PFSK-1 (cell line): Measurements from ENCODE around the gene ARL8B.

ENCODE experiments used
- FOXP2 ChIP-seq: optimal IDR thresholded peaks from 2 replicates; pipeline ENCODE3; 2011; ENCODE audit warnings: borderline replicate concordance, control low read depth, inconsistent platforms; ENCODE audit not compliant: insufficient read depth; ENCODE audit errors: extremely low read length, extremely low read depth
- POLR2AphosphoS5 ChIP-seq: IDR thresholded peaks from 2 replicates; pipeline ENCODE4 v1.6.1; 2012; ENCODE audit warnings: low read depth, mild to moderate bottlenecking, control low read depth, low read length, moderate library complexity
- REST ChIP-seq, 2 experiments: IDR thresholded peaks; 2 replicates each; pipeline versions ENCODE4 v1.6.1 to v1.8.0; 2011 to 2012; ENCODE audit warnings: low read depth in 2 of 2, low read length in 2 of 2, control low read depth in 1 of 2, inconsistent platforms in 1 of 2, mild to moderate bottlenecking in 1 of 2, moderate library complexity in 1 of 2; ENCODE audit not compliant: insufficient read depth in 1 of 2
- SIN3A ChIP-seq: IDR thresholded peaks from 2 replicates; pipeline ENCODE4 v1.6.1; 2012; ENCODE audit warnings: mild to moderate bottlenecking, low read length, moderate library complexity, borderline replicate concordance; ENCODE audit not compliant: insufficient read depth
- TAF1 ChIP-seq: IDR thresholded peaks from 2 replicates; pipeline ENCODE4 v1.6.1; 2012; ENCODE audit warnings: low read length, control low read depth, borderline replicate concordance; ENCODE audit not compliant: insufficient read depth

Gene ARL8B

DNA sequence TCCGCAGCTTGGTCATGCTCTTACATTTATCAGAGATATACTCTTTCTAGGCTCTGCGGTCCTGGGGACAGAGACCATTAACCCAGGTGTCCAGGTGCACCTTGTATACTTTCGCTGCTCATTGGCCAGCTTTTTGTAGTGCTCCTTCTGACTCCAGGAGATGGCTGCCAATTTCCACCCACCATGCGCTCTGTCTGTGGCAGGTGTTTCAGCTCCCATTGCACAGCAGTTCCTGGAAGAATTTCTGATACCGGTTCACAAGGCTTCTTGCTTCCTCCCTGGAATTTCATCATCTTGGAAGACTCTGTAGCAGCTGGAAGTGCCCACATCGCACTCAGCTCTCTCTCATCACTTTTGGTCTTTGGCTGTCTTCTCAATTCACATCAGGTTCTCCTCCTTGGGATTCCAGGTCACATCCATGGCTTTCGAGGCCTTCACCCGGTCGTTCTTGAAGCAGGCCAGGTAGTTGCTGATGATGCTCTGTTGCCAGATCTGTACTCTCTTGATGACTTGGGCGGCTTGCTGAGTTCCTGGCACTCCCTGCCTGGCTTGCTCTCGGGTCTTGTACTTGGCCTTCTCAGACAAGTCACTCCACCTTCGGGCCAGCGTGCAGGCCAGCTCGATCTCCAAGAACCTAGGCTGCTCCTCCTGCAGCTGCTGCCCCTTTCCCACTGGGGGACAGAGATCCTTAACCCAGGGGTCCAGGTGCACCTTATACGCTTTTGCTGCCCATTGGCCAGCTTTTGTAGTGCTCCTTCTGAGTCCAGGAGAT lies 41.1 kb upstream of the ARL8B start:
- TF ChIP-seq FOXP2 (no peak), TAF1 (no peak), REST (IDR thresholded peaks at IDR 0.05; ENCODE audit: insufficient read depth in 1 of 2, low read depth in 2 of 2, low read length in 2 of 2) (no peak), POLR2AphosphoS5 (no peak), SIN3A (no peak)

GRCh38 chr3:5082789-5083115 lies 39.3 kb upstream of the ARL8B start:
- TF ChIP-seq SIN3A (no peak), FOXP2 (no peak), POLR2AphosphoS5 (no peak), TAF1 (no peak), REST (IDR thresholded peaks at IDR 0.05; ENCODE audit: insufficient read depth in 1 of 2, low read depth in 2 of 2, low read length in 2 of 2) (no peak)

GRCh38 chr3:5084224-5084623 lies 37.9 kb upstream of the ARL8B start:
- TF ChIP-seq POLR2AphosphoS5 (no peak), TAF1 (no peak), REST (IDR thresholded peaks at IDR 0.05; ENCODE audit: insufficient read depth in 1 of 2, low read depth in 2 of 2, low read length in 2 of 2) (no peak), SIN3A (no peak), FOXP2 (no peak)

- TF ChIP-seq REST (IDR thresholded peaks at IDR 0.05; ENCODE audit: insufficient read depth in 1 of 2, low read depth in 2 of 2, low read length in 2 of 2) (no peak), SIN3A (no peak), FOXP2 (no peak), TAF1 (no peak), POLR2AphosphoS5 (no peak)
These were observed 35.4 kb upstream of the ARL8B start for GRCh38 chr3:5086708-5087107.

GRCh38 chr3:5087209-5087608 lies 34.9 kb upstream of the ARL8B start:
- TF ChIP-seq TAF1 (no peak), FOXP2 (no peak), REST (IDR thresholded peaks at IDR 0.05; ENCODE audit: insufficient read depth in 1 of 2, low read depth in 2 of 2, low read length in 2 of 2) (no peak), POLR2AphosphoS5 (no peak), SIN3A (no peak)
